GM10266 (cell line): ENCODE measurements around the gene C1GALT1C1L.
"Not testable (repeated sequence)": the region's sequence is repeated elsewhere in the genome, so short reads cannot be mapped to it uniquely, and the experiment has no call there.

ENCODE experiments used
- DNase-seq: peaks from one replicate; pipeline ENCODE4 v3.0.0; 2012; ENCODE audit errors: extremely low spot score
- CTCF ChIP-seq: IDR thresholded peaks from 2 replicates; pipeline ENCODE4 v1.5.1; 2012; ENCODE audit warnings: mild to moderate bottlenecking, low read depth; ENCODE audit not compliant: control insufficient read depth, insufficient read depth; ENCODE audit errors: missing control alignments

C1GALT1C1L gene

GRCh38 chr2:43699761-43700160, 23.5 kb upstream of the C1GALT1C1L start:
- TF ChIP-seq CTCF: no peak
- no peak for DNase-seq

- DNase-seq: not testable (repeated sequence)
Measured at GRCh38 chr2:43698140-43698539, 21.9 kb upstream of the C1GALT1C1L start.

- DNase-seq: no peak
- TF ChIP-seq CTCF: no peak
Measured at GRCh38 chr2:43692428-43692994, 16.3 kb upstream of the C1GALT1C1L start.

- no peak for TF ChIP-seq CTCF
Measured at GRCh38 chr2:43689999-43690398, 13.8 kb upstream of the C1GALT1C1L start.

GRCh38 chr2:43685357-43685756, 9.1 kb upstream of the C1GALT1C1L start:
- no peak for DNase-seq
- no peak for TF ChIP-seq CTCF

More at GRCh38 chr2:43689999-43690398, 13.8 kb upstream of the C1GALT1C1L start:
- DNase-seq: no peak

- DNase-seq: not testable (repeated sequence)
Measured at GRCh38 chr2:43677783-43678182, 1.6 kb upstream of the C1GALT1C1L start.

- TF ChIP-seq CTCF: no peak
- DNase-seq: no peak
Measured at GRCh38 chr2:43675646-43676321, 445 bp downstream of the C1GALT1C1L start.

- DNase-seq: no peak
- no peak for TF ChIP-seq CTCF
Measured at GRCh38 chr2:43657241-43657640, 19.0 kb downstream of the C1GALT1C1L start.
